HEK293T (cell line): ENCODE results near the gene MYCBP.

Experiments
- ARNT ChIP-seq: fragments of 450-650 bp; IDR thresholded peaks from 2 replicates; pipeline ENCODE4 v1.6.1; 2017; ENCODE audit warnings: mild to moderate bottlenecking
- BHLHE40 ChIP-seq: fragments of 450-650 bp; IDR thresholded peaks from 2 replicates; pipeline ENCODE4 v1.6.1; 2016; ENCODE audit warnings: mild to moderate bottlenecking, moderate library complexity, borderline replicate concordance
- ELF4 ChIP-seq: fragments of 450-650 bp; IDR thresholded peaks from 2 replicates; pipeline ENCODE4 v1.6.1; 2017; ENCODE audit warnings: antibody characterized with exemption
- FOXA1 ChIP-seq: fragments of 450-650 bp; IDR thresholded peaks from 2 replicates; pipeline ENCODE4 v1.6.1; 2016; ENCODE audit warnings: mild to moderate bottlenecking
- FOXK2 ChIP-seq: fragments of 450-650 bp; IDR thresholded peaks from 2 replicates; pipeline ENCODE4 v1.6.1; 2016; ENCODE audit warnings: mild to moderate bottlenecking
- FOXM1 ChIP-seq: fragments of 450-650 bp; IDR thresholded peaks from 2 replicates; pipeline ENCODE4 v1.6.1; 2017; ENCODE audit warnings: mild to moderate bottlenecking, borderline replicate concordance
- HDGF ChIP-seq: fragments of 450-650 bp; IDR thresholded peaks from 2 replicates; pipeline ENCODE4 v1.6.1; 2017; ENCODE audit warnings: antibody characterized with exemption, borderline replicate concordance
- NFRKB ChIP-seq: fragments of 450-650 bp; IDR thresholded peaks from 2 replicates; pipeline ENCODE4 v1.6.1; 2016; ENCODE audit warnings: mild to moderate bottlenecking, moderate library complexity
- SP1 ChIP-seq: fragments of 450-650 bp; IDR thresholded peaks from 2 replicates; pipeline ENCODE4 v1.6.1; 2017
- SUZ12 ChIP-seq: fragments of 450-650 bp; IDR thresholded peaks from 2 replicates; pipeline ENCODE4 v1.6.1; 2016; ENCODE audit warnings: mild to moderate bottlenecking
- ZNF384 ChIP-seq: fragments of 450-650 bp; IDR thresholded peaks from 2 replicates; pipeline ENCODE4 v1.6.1; 2016

GRCh38 chr1:38881487-38881886 lies 8.3 kb upstream of the MYCBP start, which contains the start of gene GJA9:
- no peak for TF ChIP-seq ELF4
- no peak for TF ChIP-seq ARNT
- no peak for TF ChIP-seq SP1
- TF ChIP-seq SUZ12, result no peak
- TF ChIP-seq ZNF384, result no peak
- no peak for TF ChIP-seq BHLHE40
- TF ChIP-seq HDGF, result no peak
- no peak for TF ChIP-seq FOXM1
- TF ChIP-seq FOXA1, result no peak
- no peak for TF ChIP-seq FOXK2
- TF ChIP-seq NFRKB, result no peak
